NCI-H1436 treated with DMSO at 0.1 percent for 48 hours (cell line): ENCODE data around the gene AUTS2.

Source experiments
- DNase-seq: peaks from one replicate; lab custom pipeline; 2025; lab: John Stamatoyannopoulos, UW

AUTS2 gene

DNA sequence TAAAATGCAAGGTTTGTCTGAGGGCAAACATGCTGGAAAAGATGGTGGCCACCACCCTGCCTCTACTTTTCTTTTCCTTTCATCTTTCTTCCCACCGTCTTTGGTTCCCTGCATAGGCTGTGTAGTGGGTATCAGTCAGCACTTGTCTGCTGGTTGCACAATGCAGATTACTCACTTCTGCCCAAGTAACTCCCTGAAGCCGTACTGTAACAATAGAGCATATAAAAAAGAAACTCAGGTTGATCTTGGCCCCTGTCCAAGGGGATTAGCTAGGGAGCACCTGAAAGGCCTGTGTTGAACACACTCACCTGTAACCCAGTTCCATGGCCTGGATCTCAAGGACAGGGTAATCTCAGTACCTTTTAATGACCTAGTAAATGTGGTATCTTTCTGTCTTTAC is 1000.7 kb downstream of the AUTS2 start:
- DNase-seq, result no peak

DNA sequence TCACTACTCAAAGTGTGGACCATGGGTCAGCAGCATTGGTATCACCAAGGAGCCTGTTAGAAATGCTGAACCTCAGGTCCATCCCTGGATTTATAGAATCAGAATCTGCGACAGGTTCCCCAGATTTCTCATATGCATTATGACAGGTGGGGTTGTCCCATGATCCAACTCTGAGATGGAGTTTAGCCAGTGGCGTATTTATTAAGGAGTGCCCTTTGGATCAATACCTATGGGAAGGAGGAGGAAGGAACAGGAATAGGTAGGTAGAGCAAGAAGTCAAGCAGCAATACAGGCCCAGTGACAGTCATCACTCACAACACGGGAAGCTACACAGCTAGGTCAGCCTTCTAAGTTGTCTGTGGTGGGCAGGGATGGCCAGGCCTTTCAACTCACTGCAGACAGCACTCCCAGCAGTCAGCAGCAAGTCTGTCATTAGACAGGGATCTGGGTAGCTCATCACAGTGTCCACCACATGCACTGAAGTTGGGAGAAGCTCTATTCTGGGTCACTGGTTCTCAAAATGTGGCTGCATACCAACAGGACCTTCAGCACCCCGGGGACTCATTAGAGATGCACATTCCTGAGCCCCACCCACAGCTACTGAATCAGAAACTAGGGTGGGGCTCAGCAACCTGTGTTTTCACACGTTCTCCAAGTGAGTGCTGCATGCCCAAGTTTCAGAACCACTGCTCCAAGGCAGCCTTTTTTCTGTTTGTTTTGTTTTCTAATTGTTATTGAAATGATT is 1001.3 kb downstream of the AUTS2 start:
- no peak for DNase-seq

GRCh38 chr7:70600993-70601392 is 1002.7 kb downstream of the AUTS2 start:
- DNase-seq, result no peak

GRCh38 chr7:70602117-70602516 is 1003.8 kb downstream of the AUTS2 start:
- no peak for DNase-seq

GRCh38 chr7:70607281-70607680 is 1009.0 kb downstream of the AUTS2 start:
- no peak for DNase-seq

GRCh38 chr7:70607759-70608158 is 1009.5 kb downstream of the AUTS2 start:
- DNase-seq, result no peak

- no peak for DNase-seq
Observed at GRCh38 chr7:70608229-70608628, 1010.0 kb downstream of the AUTS2 start.

- no peak for DNase-seq
Observed at GRCh38 chr7:70612811-70613210, 1014.5 kb downstream of the AUTS2 start.

DNA sequence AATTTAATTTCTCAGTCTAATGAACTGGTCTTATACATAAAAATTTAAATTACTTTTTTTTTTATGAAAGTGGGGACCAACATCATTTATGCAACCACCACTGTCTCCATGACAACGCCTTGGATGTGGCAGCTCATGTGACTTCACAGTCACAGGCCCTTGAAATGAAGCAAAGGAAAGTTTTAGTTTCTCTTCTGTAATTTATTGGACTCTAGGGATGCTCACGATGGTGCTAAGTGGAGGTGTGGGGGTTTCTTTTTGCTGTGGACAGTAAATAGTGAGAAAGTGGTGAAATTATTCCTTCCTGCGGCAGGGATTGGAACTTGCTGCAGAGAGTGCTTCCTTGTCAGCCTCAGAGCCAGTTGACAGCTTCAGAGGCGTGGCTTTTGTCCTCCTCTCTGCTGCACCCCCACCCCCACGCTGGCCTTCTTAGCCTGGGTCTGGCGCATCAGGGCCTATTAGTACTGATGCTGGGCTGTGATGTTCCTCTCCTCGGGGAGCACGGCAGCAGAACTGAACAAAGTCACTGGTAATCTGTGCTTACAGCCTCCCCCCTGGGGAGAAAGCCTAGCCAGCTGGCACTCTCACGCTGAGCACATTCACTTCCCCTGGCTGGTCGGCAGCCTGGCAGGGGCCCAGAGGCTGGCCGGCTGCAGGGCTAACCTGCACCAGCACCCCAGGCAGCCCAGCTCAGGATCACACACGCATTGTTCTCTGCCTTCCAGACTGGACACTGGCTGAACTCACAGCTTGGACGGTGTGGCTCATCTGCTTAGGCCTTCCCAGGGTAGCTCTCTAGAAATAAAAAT is 1016.2 kb downstream of the AUTS2 start:
- DNase-seq, result peak; percentile 79

- no peak for DNase-seq
Observed at GRCh38 chr7:70615066-70615606, 1016.9 kb downstream of the AUTS2 start.

GRCh38 chr7:70616211-70616610 is 1017.9 kb downstream of the AUTS2 start:
- no peak for DNase-seq

DNA sequence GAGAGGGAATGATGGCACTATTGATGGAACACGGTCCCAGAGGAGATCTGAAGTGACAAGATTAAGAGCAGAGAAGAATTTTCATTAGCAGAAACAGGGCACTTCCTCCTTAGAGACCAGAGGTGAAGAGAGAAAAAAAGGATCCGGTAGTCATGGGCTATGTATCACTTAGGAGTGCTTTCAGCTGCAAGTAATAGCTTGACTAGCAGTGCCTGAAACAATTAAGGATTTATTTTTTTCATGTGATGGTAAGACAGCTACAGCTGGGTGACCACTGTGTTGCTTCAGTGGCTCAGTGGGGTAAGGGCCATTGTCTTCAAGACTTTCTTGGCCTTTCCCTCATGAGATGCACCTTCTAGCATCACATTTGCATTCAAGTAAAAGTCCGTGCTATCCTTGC is 1018.5 kb downstream of the AUTS2 start:
- DNase-seq, result no peak

- peak; percentile 64 for DNase-seq
Observed at GRCh38 chr7:70618020-70618551, 1019.8 kb downstream of the AUTS2 start.

DNA sequence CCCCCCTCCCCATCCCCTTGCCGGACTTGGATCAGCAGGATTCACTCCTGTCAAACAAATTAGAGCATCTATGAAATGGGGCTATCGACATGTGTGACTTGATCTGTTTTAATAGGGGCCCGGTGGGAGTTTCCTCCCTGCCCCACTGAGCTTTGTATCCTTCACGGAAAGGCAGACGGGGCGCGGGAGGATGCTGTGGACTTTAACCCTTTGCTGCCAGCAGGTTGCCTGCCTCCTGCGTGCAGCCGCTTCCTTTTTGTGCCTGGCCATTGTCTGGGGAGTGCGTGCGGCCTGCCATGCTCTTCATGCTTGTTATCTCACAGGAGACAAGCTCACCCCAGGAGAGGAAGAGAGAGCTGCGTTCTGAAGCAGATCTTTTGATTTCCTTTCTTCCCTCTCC is 1020.9 kb downstream of the AUTS2 start:
- DNase-seq, result no peak

DNA sequence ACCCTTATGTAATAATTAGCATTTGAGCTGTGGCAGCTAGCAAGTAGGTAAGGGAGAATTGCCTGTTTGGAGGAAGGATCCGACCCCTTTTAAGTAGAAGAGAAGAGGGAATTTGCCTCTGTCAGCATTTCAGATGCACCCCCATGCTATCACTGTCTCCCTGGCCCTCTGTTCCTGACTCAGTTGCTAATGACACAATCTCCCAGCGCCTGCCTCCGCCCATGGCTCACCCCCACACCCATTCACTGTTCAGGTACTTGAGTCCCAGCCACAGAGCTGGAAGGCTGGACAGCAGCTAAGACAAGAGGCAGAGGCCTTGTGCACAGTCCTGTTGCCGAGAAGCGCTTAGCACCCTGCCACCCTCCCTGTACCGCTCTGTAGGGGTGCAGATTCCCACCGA is 1021.4 kb downstream of the AUTS2 start:
- no peak for DNase-seq

GRCh38 chr7:70620333-70621055 is 1022.2 kb downstream of the AUTS2 start:
- no peak for DNase-seq

DNA sequence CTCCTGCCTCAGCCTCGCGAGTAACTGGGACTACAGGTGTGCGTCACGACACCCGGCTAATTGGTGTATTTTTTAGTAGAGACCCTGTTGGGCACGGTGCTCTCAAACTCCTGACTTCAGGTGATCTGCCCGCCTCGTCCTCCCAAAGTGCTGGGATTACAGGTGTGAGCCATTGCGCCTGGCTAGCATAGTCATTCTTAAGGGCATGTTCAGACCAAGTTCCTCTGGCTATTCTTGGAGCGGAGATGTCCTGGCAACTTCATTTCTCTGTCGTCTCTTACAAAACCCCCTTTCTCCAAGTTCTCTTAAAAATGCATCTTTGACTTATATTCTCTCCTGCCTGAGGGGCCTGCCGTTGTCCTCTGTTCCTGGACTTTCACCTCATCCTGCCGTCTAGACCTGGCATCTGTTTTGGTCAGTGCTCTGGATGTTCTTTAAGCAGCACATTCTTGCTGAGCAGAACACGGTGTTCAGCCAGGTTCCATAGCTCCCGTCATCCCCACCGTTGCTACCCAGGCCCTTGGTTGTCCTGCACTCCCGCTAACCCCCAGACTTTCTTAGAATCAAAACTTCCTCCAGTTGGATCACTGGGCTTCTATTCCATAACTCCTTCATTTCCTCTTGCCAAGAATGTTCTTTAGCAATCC is 1023.8 kb downstream of the AUTS2 start:
- DNase-seq, result no peak

DNA sequence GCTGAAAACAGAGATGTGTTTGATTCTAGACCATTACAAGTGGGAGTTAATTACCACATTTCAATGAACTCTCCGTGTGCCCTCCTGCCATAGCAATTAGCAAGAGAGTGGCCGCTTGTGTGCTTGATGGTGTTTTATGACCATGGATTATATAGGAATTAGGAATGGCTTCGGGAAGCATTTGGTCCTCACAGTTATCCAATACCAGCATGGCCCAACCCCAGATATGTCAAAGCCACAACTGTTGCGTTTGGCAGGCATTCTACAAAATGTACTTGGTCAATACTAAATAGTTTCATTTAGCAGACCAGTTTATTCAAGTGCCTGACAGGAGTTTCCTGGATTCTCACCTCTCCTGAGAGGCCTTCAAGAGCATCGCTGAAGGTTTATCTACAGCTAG is 1024.7 kb downstream of the AUTS2 start:
- no peak for DNase-seq

- no peak for DNase-seq
Observed at GRCh38 chr7:70624500-70625103, 1026.3 kb downstream of the AUTS2 start.

DNA sequence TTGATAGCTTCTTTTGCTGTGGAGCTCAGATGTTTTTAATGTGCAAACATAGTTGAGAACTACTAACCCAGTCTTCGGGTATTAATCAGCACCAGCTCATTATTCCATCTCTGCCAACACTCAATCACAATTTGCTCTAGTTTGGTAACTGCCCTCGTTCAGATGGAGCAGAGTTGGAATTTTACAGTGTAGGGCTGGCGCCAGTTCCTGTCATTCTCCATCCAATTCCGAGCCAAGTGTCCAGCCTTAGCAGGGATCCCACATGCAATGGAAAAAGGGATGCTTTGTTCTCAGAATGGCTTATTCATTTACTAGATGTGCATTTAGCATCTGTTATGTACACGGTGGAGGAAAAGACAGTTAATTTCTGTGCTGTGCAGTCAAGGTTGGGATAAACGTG is 1029.2 kb downstream of the AUTS2 start:
- DNase-seq, result no peak

- DNase-seq, result no peak
Observed at GRCh38 chr7:70630440-70630817, 1032.2 kb downstream of the AUTS2 start.
